Measurements from ENCODE around the gene RNASEL. TPM values are rescaled to one million over a fixed set of nuclear protein-coding genes. Genes with fewer than 3 reads are reported as not detected.
A peak's percentile ranks its signal among the peaks of the same experiment; 100 is the strongest.

RNASEL gene
- total and polyA plus RNA-seq, 2 of the 4 experiments (the other 2 are of a cell fraction), result 2.5 to 6.5 TPM

DNA sequence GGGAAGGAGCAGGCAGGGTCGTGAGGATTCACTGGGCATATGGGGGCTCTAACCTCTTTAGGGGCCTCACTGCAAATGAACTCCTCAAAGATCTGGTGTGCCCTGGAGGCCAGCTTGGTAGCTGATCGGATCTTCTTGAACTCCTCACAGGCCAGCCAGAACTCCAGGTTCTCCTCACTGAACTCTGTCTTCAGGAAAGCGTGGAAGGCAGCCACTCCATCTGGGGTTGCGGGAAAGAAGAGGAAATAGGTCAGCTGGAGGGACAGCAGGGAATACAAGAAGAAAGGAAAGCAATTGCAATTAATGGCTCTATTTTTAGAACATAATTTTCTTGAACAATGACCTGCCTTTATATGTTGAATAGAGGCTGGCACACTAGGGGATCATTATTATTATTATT is 12.9 kb upstream of the RNASEL start:
- ATAC-seq (ENCODE audit: low read depth), result no peak

More for the DNA sequence above, 12.9 kb upstream of the RNASEL start:
- Histone ChIP-seq H2BK20ac (ENCODE audit: low read depth, low read length) (no peak overlapping the region), H3K4ac (ENCODE audit: low read depth, low read length) (no peak overlapping the region), H3K56ac (ENCODE audit: extremely low read depth, insufficient read depth, low read length) (no peak overlapping the region), H3K36me3 (ENCODE audit: control insufficient read depth, insufficient read depth, low read length) (no peaks in the 10 kb centered on the region), H3K4me1 (ENCODE audit: control insufficient read depth, insufficient read depth, low read length) (peaks cover 2% of the 10 kb centered on the region; the same call in 1 of the 2 replicates), H2AK9ac (replicated peaks; ENCODE audit: low read depth, low read length, poor library complexity) (no peak overlapping the region), H3K4me2 (ENCODE audit: low read depth, low read length) (no peak overlapping the region), H3K14ac (replicated peaks; ENCODE audit: low read depth, low read length) (no peak overlapping the region), H4K91ac (ENCODE audit: insufficient read depth, low read depth, low read length) (no peak overlapping the region), H3K79me1 (ENCODE audit: low read depth in 1 of 2, low read length in 2 of 2) (no peaks in the 10 kb centered on the region), H3K9me1 (ENCODE audit: insufficient read depth, low read length) (no peaks in the 10 kb centered on the region), H4K5ac (ENCODE audit: low read depth, low read length) (no peak overlapping the region), H3K4me3 (ENCODE audit: insufficient read depth, low read depth, low read length) (no peak overlapping the region), H3K27ac (ENCODE audit: insufficient read depth, low read length) (no peak overlapping the region), H2AFZ (replicated peaks; ENCODE audit: low read length, poor library complexity) (peak overlapping the region; percentile 17), H3K9me3 (ENCODE audit: control insufficient read depth, insufficient read depth, low read length) (no peaks in the 10 kb centered on the region), H2BK15ac (ENCODE audit: low read depth, low read length) (no peak overlapping the region), H2BK5ac (ENCODE audit: low read depth, low read length, poor library complexity, severe bottlenecking) (no peak overlapping the region), H4K8ac (ENCODE audit: low read depth in 2 of 2, low read length in 2 of 2) (no peak overlapping the region), H3K27me3 (ENCODE audit: control insufficient read depth, insufficient read depth, low read length) (peaks cover 18% of the 10 kb centered on the region), H3K23ac (ENCODE audit: low read depth, low read length) (no peak overlapping the region), H2AK5ac (ENCODE audit: low read depth, low read length) (no peak overlapping the region), H3K18ac (ENCODE audit: low read depth, low read length) (no peak overlapping the region), H3K9ac (ENCODE audit: low read depth, low read length) (no peak overlapping the region), H2BK120ac (ENCODE audit: low read depth, low read length) (no peak overlapping the region), H4K20me1 (ENCODE audit: insufficient read depth, low read length) (no peaks in the 10 kb centered on the region)
- DNase-seq, result no peak
- no peak for TF ChIP-seq BHLHE40 (IDR thresholded peaks at IDR 0.05; ENCODE audit: low read depth, low read length)
- TF ChIP-seq CEBPB (IDR thresholded peaks at IDR 0.05; ENCODE audit: low read depth, low read length), result no peak
- TF ChIP-seq NFE2L2 (IDR thresholded peaks at IDR 0.05; ENCODE audit: low read depth, low read length), result no peak
- no peak for TF ChIP-seq RAD21 (IDR thresholded peaks at IDR 0.05; ENCODE audit: low read length)
- no peak for TF ChIP-seq MAZ (IDR thresholded peaks at IDR 0.05; ENCODE audit: borderline replicate concordance, low read depth, low read length)
- TF ChIP-seq, protein P1, sequence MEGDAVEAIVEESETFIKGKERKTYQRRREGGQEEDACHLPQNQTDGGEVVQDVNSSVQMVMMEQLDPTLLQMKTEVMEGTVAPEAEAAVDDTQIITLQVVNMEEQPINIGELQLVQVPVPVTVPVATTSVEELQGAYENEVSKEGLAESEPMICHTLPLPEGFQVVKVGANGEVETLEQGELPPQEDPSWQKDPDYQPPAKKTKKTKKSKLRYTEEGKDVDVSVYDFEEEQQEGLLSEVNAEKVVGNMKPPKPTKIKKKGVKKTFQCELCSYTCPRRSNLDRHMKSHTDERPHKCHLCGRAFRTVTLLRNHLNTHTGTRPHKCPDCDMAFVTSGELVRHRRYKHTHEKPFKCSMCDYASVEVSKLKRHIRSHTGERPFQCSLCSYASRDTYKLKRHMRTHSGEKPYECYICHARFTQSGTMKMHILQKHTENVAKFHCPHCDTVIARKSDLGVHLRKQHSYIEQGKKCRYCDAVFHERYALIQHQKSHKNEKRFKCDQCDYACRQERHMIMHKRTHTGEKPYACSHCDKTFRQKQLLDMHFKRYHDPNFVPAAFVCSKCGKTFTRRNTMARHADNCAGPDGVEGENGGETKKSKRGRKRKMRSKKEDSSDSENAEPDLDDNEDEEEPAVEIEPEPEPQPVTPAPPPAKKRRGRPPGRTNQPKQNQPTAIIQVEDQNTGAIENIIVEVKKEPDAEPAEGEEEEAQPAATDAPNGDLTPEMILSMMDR (conservative IDR thresholded peaks at IDR 0.05; ENCODE audit: low read depth, low read length), result no peak
- no peak for TF ChIP-seq SMC3 (IDR thresholded peaks at IDR 0.05; ENCODE audit: low read depth, low read length)
- TF ChIP-seq CHD1 (IDR thresholded peaks at IDR 0.05; ENCODE audit: low read depth, low read length), result no peak
- no peak for TF ChIP-seq RCOR1 (IDR thresholded peaks at IDR 0.05; ENCODE audit: insufficient replicate concordance, low read length)
- in situ Hi-C loops (cut with MboI; ENCODE audit: low sequenced_read_pairs) (no loop called here), dilution Hi-C loops (cut with HindIII; ENCODE audit: low sequenced_read_pairs, unreplicated experiment) (no loop called here), intact Hi-C loops (cut with micrococcal nuclease) (loop anchor here (1.0 to 5.0 kb wide), 2 partner anchors 182 to 235 kb away; partner anchors contain the start of gene DHX9)
- ChIA-PET CTCF (interaction anchor here (0.6 to 9.2 kb wide), 3 partner anchors 49 to 182 kb away, joined by 3 to 129 read pairs (median 4); no protein-coding TSS in a partner anchor), POLR2A (ENCODE audit: unreplicated experiment) (no interaction called here)
- BruUV-seq (replicated peaks), result no TSS peak
- WGBS, 2 experiments (ENCODE audit: extremely low coverage in 2 of 2, insufficient read length in 1 of 2), result no CpG with 5 or more reads among the region's 4 CpGs
